Muscle layer of colon (tissue), 2 donors: ENCODE measurements around the gene CHGA.

Experiments
- H3K27ac ChIP-seq: one replicate; pipeline ENCODE4 v1.7.0; 2013; ENCODE audit warnings: low read depth, mild to moderate bottlenecking, low read length, moderate library complexity
- H3K27me3 ChIP-seq, 2 donors: one replicate each; pipeline ENCODE4 v1.7.0; 2013; ENCODE audit warnings: low read length in 2 of 2, mild to moderate bottlenecking in 2 of 2; ENCODE audit not compliant: insufficient read depth in 2 of 2, control insufficient read depth in 1 of 2
- H3K36me3 ChIP-seq: one replicate; pipeline ENCODE4 v1.7.0; 2013; ENCODE audit warnings: mild to moderate bottlenecking, low read length; ENCODE audit not compliant: insufficient read depth
- H3K4me1 ChIP-seq: one replicate; pipeline ENCODE4 v1.7.0; 2013; ENCODE audit warnings: mild to moderate bottlenecking, low read length; ENCODE audit not compliant: insufficient read depth
- H3K4me3 ChIP-seq, 2 donors: one replicate each; pipeline ENCODE4 v1.7.0; 2013; ENCODE audit warnings: low read length in 2 of 2, low read depth in 1 of 2, mild to moderate bottlenecking in 1 of 2, moderate library complexity in 1 of 2
- H3K9ac ChIP-seq: one replicate; pipeline ENCODE4 v1.7.0; 2013; ENCODE audit warnings: low read length
- H3K9me3 ChIP-seq: one replicate; pipeline ENCODE4 v1.7.0; 2013; ENCODE audit warnings: mild to moderate bottlenecking, low read length
- donor health status: abdominal sarcoma.
- donor health status: Adenocarcinoma of cecum.

CHGA gene

DNA sequence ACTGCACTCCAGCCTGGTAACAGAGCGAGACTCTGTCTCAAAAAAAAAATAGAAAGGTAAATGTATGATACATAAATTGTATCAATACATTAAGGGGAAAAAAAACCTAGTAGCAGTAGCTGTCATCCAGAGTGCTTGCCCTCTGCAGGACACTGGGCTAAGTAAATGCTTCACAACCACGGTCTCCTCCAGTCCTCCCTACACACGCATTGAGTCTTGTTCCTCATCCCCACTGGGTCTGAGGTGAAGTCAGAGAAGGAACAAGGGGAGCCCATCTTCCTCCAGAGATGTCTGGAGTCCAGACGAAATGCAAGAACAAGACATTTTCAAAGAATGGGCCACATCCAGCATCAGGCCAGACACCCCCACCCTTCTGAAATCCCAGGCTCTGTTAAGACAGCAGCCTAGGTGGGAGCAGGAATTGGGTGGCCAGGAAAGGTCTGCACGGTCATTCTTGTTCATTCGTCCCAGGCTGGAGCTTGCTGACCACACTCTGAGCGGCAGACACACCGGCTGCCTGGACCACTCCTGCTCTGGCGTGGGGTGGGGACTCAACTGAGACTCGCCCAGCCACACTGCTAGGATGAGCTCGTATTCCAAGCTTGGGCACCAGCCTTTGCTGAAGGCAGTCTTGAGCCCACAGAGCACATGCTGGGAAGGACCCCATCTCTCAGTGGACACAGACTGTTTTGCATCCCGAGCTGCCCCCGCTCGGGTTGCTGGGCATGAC is 45.5 kb downstream of the CHGA start:
- Histone ChIP-seq H3K27ac (no peak overlapping the region), H3K27me3 (no peaks in the 10 kb centered on the region), H3K9me3 (no peaks in the 10 kb centered on the region), H3K9ac (no peak overlapping the region), H3K4me1 (peaks cover 40% of the 10 kb centered on the region), H3K36me3 (no peaks in the 10 kb centered on the region), H3K4me3 (no peak overlapping the region)

DNA sequence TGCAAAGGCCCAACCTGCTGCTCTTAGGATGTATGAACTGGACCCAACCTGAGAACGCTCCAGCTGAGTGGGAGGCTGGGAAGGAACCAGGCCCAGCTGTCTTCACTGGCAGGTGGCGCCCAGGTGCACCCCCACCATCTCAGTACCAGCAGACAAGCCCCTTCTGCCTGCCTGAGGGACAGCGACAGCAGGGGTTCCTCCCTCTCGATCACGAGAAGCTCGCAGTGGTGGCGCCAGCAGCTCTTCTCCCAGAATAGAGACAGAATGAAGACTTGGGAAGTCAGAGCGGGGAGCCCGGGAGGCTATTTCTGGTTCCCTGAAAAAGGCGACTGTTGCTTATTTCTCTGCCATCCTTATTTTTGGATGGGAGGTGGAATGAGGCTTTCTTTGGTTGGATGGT is 46.5 kb downstream of the CHGA start:
- H3K36me3 ChIP-seq, result no peaks in the 10 kb centered on the region
- no peak overlapping the region for H3K9ac ChIP-seq
- no peak overlapping the region for H3K27ac ChIP-seq
- no peaks in the 10 kb centered on the region for H3K27me3 ChIP-seq
- no peak overlapping the region for H3K4me3 ChIP-seq
- peaks cover 40% of the 10 kb centered on the region for H3K4me1 ChIP-seq
- H3K9me3 ChIP-seq, result no peaks in the 10 kb centered on the region

DNA sequence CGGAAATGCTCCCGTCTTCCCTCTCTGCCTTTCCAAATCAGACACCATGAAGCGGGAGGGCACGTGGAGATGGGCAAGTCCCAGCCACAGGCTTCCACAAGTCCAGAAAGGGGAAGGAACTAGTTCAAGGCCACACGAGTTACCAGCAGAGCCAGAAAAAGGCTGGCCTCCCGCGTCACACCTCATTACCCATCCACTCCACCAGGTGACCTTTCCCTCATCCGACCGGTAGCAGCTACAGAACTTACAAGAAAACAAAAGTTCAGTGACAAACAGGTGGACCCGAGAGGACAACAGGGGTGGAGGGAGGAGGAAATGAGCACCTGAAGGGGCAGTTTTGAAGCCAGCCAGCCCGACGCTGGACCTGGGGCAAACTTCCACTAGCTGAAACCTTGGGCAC is 46.9 kb downstream of the CHGA start:
- Histone ChIP-seq H3K27ac (no peak overlapping the region), H3K36me3 (no peaks in the 10 kb centered on the region), H3K9ac (no peak overlapping the region)

DNA sequence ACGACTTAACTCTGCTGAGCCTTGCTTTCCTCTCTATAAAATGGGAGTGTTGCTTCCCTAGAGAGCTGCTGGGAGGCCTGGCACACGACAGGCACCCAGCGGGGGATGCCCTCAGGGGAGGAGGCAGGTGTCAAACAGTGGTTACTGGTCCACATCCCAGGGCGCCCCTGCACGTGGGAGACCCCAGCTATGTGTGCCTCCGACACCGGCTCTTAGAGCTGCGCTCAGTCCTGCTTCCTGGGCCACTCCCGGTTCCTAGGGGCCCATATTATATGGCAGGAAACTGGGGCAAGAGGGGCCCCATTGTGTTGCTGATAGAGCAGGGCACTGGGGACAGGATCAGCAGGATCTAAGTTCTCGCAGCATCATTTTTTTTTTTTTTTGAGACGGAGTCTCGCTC is 47.3 kb downstream of the CHGA start:
- Histone ChIP-seq H3K9me3 (no peaks in the 10 kb centered on the region), H3K27me3 (no peaks in the 10 kb centered on the region), H3K4me1 (peaks cover 32% of the 10 kb centered on the region), H3K9ac (no peak overlapping the region), H3K4me3 (no peak overlapping the region), H3K27ac (no peak overlapping the region), H3K36me3 (no peaks in the 10 kb centered on the region)

More for the DNA sequence above, 46.9 kb downstream of the CHGA start:
- H3K4me1 ChIP-seq, result peaks cover 36% of the 10 kb centered on the region
- no peaks in the 10 kb centered on the region for H3K27me3 ChIP-seq
- no peak overlapping the region for H3K4me3 ChIP-seq
- no peaks in the 10 kb centered on the region for H3K9me3 ChIP-seq

DNA sequence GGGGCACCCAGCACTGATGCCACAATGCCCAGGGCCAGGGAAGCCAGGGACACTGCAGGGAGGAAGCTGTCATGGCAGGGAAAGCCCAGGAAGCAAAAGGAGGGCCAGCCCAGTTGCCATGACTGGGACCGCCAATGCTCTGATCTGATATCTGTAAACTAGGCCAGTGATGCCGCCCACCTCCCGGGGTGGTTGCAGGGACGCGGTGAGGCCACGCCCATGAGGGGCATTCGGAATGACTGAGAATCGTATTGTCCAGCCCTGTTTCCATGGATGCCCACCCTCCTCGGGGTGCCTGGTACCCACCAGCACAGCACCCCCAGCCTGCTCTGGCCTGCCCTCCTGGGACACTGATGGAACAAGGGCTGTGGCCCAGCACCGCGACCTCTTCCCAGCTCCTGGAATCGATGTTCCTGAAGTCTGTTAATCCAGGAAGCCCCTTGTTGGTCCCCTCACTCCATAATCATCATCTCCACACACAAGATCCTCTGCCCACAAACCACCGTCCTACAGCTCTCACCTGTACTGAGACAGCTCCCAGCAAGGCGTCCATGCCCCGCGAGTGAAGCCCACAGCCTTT is 48.7 kb downstream of the CHGA start:
- Histone ChIP-seq H3K9me3 (no peaks in the 10 kb centered on the region), H3K36me3 (no peaks in the 10 kb centered on the region), H3K27ac (no peak overlapping the region), H3K9ac (no peak overlapping the region), H3K4me3 (no peak overlapping the region), H3K27me3 (no peaks in the 10 kb centered on the region), H3K4me1 (peaks cover 30% of the 10 kb centered on the region)

DNA sequence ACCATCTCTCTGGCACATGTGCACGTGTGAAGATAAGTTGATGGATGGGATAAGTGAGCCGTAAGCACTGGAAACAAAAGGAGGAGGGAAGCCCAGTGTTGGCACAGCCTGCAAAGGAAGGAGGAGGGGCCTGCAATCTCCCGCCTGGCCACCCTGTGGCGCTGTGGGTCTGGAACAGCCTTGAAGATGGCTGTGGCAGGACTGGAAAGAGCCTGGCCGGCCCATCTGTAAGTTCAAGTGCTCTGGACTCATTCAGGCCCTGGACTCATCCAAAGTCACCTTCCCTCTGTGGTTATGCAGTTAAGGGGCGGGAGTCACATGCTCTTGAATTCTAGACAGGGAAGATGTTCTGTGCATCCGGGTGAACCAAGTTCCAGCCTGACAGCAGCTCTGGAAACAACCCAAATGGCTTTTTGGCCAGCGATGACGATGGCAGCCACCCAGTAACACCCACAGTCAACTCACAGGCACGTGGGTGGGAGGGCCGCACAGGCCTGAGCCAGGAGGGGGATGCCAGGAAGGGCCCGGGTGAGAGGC is 50.4 kb downstream of the CHGA start:
- Histone ChIP-seq H3K9ac (no peak overlapping the region), H3K27me3 (no peaks in the 10 kb centered on the region), H3K36me3 (no peaks in the 10 kb centered on the region), H3K4me1 (peaks cover 30% of the 10 kb centered on the region), H3K9me3 (no peaks in the 10 kb centered on the region), H3K27ac (peak overlapping the region; percentile 60), H3K4me3 (no peak overlapping the region)

DNA sequence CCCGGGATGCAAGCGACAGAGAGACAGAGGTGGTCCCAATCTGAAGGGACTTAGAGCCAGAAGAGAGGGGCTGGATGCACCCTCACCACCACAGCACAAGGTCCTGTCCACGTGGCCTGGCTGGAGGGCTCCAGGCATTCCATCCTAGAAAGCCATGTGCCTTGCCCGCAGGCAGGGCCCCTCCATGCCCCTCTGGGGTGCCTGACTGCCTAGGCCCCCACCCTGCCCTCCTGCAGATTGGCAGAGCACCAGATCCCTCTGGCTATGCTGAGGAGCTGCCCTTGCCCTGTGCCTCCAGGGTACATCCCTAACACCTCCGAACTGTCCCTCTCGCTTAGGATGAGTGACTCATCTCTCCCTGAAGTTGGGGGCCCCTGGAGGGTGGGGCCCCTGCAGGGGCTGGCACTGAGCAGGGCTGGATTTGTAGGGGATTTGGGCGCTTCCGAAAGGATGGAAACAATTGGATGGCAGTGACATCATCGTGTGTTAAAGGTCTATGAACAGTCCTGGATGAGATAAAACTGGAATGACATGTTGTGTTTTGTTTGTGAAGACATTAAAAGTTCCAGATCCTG is 50.9 kb downstream of the CHGA start:
- H3K4me3 ChIP-seq, result no peak overlapping the region
- H3K4me1 ChIP-seq, result peaks cover 30% of the 10 kb centered on the region
- H3K9ac ChIP-seq, result no peak overlapping the region
- no peaks in the 10 kb centered on the region for H3K27me3 ChIP-seq
- H3K36me3 ChIP-seq, result no peaks in the 10 kb centered on the region
- no peaks in the 10 kb centered on the region for H3K9me3 ChIP-seq
- peak overlapping the region; percentile 60 for H3K27ac ChIP-seq

DNA sequence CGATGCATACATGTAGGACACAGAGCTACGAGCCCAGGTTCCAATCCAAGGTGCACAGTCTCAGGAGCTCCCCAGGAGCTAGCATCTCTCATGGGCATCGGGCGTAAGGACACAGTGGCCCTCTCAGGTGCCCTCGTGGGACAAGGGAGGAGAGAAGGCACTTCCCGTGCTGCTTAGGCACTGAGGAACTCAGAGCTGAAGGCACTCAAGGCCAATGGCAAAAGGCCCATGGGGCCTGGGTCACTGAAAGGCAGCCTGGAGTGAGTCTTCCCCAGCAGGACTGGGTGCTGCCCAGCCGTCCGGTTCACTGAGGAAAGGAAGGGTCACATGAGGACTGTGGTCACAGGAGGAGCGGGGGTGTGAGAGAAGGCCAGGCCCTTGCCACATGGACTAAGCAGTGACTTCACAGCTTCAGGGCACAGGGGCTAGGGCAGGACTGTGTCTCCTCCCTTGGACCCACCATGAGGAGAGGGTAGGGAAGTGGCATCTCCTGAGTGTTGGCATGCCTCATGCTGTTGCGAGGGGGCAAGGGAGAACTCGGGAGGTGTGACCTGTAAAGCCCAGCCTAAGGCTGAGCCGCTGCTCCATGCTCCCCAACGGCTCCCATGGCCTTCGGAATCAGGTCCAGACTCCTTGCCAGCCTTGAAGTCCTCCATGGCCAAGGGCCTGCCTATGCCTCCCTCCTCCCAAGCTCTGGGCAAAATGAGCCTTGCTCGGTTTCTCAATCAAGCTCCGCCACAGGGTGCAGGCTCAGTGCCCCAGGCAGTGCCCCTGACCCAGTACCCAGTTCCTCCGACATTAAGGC is 51.8 kb downstream of the CHGA start:
- Histone ChIP-seq H3K27ac (no peak overlapping the region), H3K4me1 (peaks cover 30% of the 10 kb centered on the region), H3K4me3 (no peak overlapping the region), H3K27me3 (no peaks in the 10 kb centered on the region), H3K36me3 (no peaks in the 10 kb centered on the region), H3K9ac (no peak overlapping the region), H3K9me3 (no peaks in the 10 kb centered on the region)

DNA sequence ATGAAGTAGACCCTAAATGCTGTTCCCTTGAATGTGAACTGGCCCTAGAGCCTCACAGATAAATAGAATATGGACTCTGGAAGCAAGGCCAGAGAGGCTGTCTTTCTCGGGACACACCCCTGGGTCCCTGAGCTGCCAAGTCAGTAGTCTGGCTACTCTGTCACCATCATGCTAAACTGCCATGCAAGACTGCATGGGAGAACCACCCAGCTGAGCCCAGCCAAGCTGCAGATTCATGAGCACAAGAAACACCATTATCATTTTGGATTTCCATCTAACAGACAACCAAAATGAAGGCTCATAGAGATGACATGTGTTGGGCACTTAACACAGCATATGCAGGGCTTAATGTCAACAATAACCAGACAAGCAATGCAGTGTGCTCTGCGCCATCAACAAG is 53.3 kb downstream of the CHGA start:
- H3K4me1 ChIP-seq, result peaks cover 35% of the 10 kb centered on the region
- no peaks in the 10 kb centered on the region for H3K36me3 ChIP-seq
- no peak overlapping the region for H3K9ac ChIP-seq
- no peaks in the 10 kb centered on the region for H3K27me3 ChIP-seq
- no peaks in the 10 kb centered on the region for H3K9me3 ChIP-seq
- H3K4me3 ChIP-seq, result no peak overlapping the region
- no peak overlapping the region for H3K27ac ChIP-seq

DNA sequence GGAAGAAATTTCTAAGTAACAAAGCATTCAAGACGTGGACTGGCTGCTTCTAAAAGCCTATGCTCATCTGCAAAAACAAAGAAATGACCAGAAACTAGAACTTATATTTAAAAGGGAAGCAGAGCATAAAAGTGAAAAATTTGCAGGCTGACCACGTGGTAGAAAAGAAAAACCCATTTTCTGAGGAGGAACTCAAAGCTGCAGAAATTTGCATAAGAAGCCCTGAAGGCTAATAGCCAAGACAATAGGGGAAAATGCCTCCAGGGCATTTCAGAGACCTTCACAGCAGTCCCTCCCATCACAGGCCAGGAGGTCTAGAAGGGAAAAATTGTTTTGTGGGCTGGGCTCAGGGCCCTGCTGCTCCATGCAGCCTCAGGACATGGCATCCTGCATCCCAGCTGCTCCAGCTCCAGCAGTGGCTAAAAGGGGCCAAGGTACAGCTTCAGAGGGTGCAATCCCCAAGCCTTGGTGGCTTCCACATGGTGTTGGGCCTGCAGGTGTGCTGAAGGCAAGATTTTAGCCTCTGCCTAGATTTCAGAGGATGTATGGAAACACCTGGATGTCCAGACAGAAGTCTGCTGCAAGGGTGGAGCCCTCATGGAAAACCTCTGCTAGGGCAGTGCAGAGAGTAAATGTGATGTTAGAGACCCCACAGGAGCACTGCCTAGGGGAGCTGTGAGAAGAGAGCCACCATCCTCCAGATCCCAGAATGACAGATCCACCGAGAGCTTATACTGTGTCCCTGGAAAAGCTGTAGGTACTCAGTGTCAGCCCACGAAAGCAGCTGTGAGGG is 55.5 kb downstream of the CHGA start:
- no peaks in the 10 kb centered on the region for H3K9me3 ChIP-seq
- H3K9ac ChIP-seq, result no peak overlapping the region
- no peaks in the 10 kb centered on the region for H3K27me3 ChIP-seq
- H3K27ac ChIP-seq, result no peak overlapping the region
- H3K4me1 ChIP-seq, result peaks cover 25% of the 10 kb centered on the region
- no peak overlapping the region for H3K4me3 ChIP-seq
- no peaks in the 10 kb centered on the region for H3K36me3 ChIP-seq

DNA sequence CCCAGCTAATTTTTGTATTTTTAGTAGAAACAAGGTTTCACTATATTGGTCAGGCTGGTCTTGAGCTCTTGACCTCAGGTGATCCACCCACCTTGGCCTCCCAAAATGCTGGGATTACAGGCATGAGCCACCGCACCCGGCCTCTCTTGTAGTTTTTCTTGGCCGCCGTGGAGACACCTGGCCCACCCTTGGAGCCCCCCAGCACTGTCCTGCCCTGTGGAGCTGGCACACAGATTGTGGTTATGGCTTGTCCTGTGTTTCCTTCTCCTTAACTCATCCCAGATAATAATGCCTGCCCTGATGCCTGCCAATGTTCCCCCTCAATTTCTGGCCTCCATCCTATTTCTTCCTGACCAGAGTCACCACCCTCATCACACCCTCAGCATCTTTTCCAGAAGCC is 57.9 kb downstream of the CHGA start:
- Histone ChIP-seq H3K27ac (no peak overlapping the region), H3K4me3 (no peak overlapping the region), H3K9ac (no peak overlapping the region), H3K4me1 (peaks cover 19% of the 10 kb centered on the region), H3K27me3 (no peaks in the 10 kb centered on the region), H3K36me3 (no peaks in the 10 kb centered on the region), H3K9me3 (no peaks in the 10 kb centered on the region)
